OCI-LY7 (cell line): ENCODE results near the gene PARD3B. TPM values are rescaled to one million over a fixed set of nuclear protein-coding genes. Genes with fewer than 3 reads are reported as not detected.

Experiments
- BruUV-seq: library from RNA; stranded (reverse); fragments of 400-500 nt; replicated peaks from 2 replicates; lab custom pipeline; 2021; lab: Mats Ljungman, UMichigan
- CTCF ChIA-PET: fragments of 300-600 bp; sonication (Branson Sonifier 250); formaldehyde crosslinking; loops from one replicate; lab custom pipeline; 2022; ENCODE audit warnings: antibody characterized with exemption; ENCODE audit not compliant: unreplicated experiment; lab: Charles Lee
- POLR2A ChIA-PET: fragments of 300-600 bp; sonication (Branson Sonifier 250); formaldehyde crosslinking; loops from one replicate; lab custom pipeline; 2022; ENCODE audit warnings: antibody characterized with exemption; lab: Charles Lee
- DNase-seq: peaks from one replicate; pipeline ENCODE4 v3.0.0-alpha.2; 2015; ENCODE audit warnings: low spot score
- H2AFZ ChIP-seq: fragments of 200-600 bp; sonication (generic), shearing (Covaris generic); 2 replicates; pipeline ENCODE4 v1.6.1; 2014; ENCODE audit warnings: mild to moderate bottlenecking, antibody characterized with exemption, low read length, moderate library complexity
- H3K27ac ChIP-seq: fragments of 200-600 bp; sonication (generic); 2 replicates; pipeline ENCODE4 v1.5.1; 2014; ENCODE audit warnings: mixed run types, low read depth, mild to moderate bottlenecking, moderate library complexity, low read length, inconsistent platforms; ENCODE audit not compliant: poor library complexity, severe bottlenecking
- H3K36me3 ChIP-seq: fragments of 200-600 bp; sonication (generic); 2 replicates; pipeline ENCODE4 v1.6.1; 2014; ENCODE audit warnings: mild to moderate bottlenecking, antibody characterized with exemption, low read length, moderate library complexity, mixed read lengths; ENCODE audit not compliant: insufficient read depth
- H3K4me1 ChIP-seq: fragments of 200-600 bp; sonication (generic); 2 replicates; pipeline ENCODE4 v1.5.1; 2014; ENCODE audit warnings: mild to moderate bottlenecking, low read length; ENCODE audit not compliant: insufficient read depth, poor library complexity, severe bottlenecking
- H3K4me2 ChIP-seq: fragments of 200-600 bp; sonication (generic); 2 replicates; pipeline ENCODE4 v1.6.1; 2014; ENCODE audit warnings: mild to moderate bottlenecking, low read length
- H3K4me3 ChIP-seq: fragments of 200-600 bp; sonication (generic); 2 replicates; pipeline ENCODE4 v1.5.1; 2014; ENCODE audit warnings: mild to moderate bottlenecking, low read depth, low read length; ENCODE audit not compliant: poor library complexity, severe bottlenecking
- H3K79me2 ChIP-seq: fragments of 200-600 bp; sonication (generic); 2 replicates; pipeline ENCODE4 v1.6.1; 2016; ENCODE audit warnings: low read depth, mild to moderate bottlenecking, low read length, moderate library complexity, mixed read lengths; ENCODE audit not compliant: insufficient read depth
- H3K9me2 ChIP-seq: fragments of 200-600 bp; sonication (generic); 2 replicates; pipeline ENCODE4 v1.6.1; 2016; ENCODE audit warnings: mild to moderate bottlenecking, low read length, mixed read lengths; ENCODE audit not compliant: insufficient read depth
- H3K9me3 ChIP-seq: fragments of 200-600 bp; sonication (generic); 2 replicates; pipeline ENCODE4 v1.6.1; 2014; ENCODE audit warnings: mild to moderate bottlenecking, mixed run types, low read length, mixed read lengths
- H4K20me1 ChIP-seq: fragments of 200-600 bp; sonication (generic); 2 replicates; pipeline ENCODE4 v1.6.1; 2014; ENCODE audit warnings: mild to moderate bottlenecking, antibody characterized with exemption, low read length, moderate library complexity, mixed read lengths; ENCODE audit not compliant: insufficient read depth
- CTCF ChIP-seq: fragments of 200-600 bp; sonication (generic); conservative IDR thresholded peaks from 2 replicates; pipeline ENCODE4 v1.5.1; 2014; ENCODE audit warnings: mild to moderate bottlenecking, antibody characterized with exemption, low read length, moderate library complexity, mixed read lengths
- EZH2phosphoT487 ChIP-seq: fragments of 200-600 bp; sonication (generic); IDR thresholded peaks from 2 replicates; pipeline ENCODE4 v1.6.1; 2018; ENCODE audit warnings: low read depth, borderline replicate concordance, mild to moderate bottlenecking, mixed run types, antibody characterized with exemption, low read length, moderate library complexity, mixed read lengths
- intact Hi-C: fragments of 100-400 bp; cut with micrococcal nuclease; formaldehyde crosslinking; loops from one replicate; pipeline ENCODE4 v1.10.0; 2022; ENCODE audit not compliant: unreplicated experiment
- total RNA-seq, 2 experiments: library from RNA; depleted of rRNA in 1 of 2; stranded (reverse); fragments of >200 nt in 1 of 2; shearing (Covaris generic) in 1 of 2; gene quantifications; 2 replicates each; pipeline ENCODE4 v1.2.3, GENCODE V29; 2014 to 2022

Gene PARD3B
- total RNA-seq, 2 experiments from 2014 or later = not detected

- Histone ChIP-seq H4K20me1 (no peaks in the 10 kb centered on the region), H3K27ac (no peak overlapping the region), H3K4me2 (no peak overlapping the region), H3K9me2 (no peaks in the 10 kb centered on the region), H2AFZ (no peak overlapping the region), H3K79me2 (no peaks in the 10 kb centered on the region), H3K36me3 (no peaks in the 10 kb centered on the region), H3K9me3 (no peaks in the 10 kb centered on the region), H3K4me1 (no peaks in the 10 kb centered on the region), H3K4me3 (no peak overlapping the region)
- intact Hi-C loops = no loop called here
- CTCF ChIA-PET = no interaction called here
- no TSS peak for BruUV-seq
- TF ChIP-seq EZH2phosphoT487 (no peak), CTCF (no peak)
- POLR2A ChIA-PET = no interaction called here
- no peak for DNase-seq
Observed at GRCh38 chr2:204974487-204974886, 429.2 kb downstream of the PARD3B start.

GRCh38 chr2:204977914-204978313 is 432.6 kb downstream of the PARD3B start:
- no peak overlapping the region for H2AFZ ChIP-seq
- no peak for TF ChIP-seq CTCF
- no peak for TF ChIP-seq EZH2phosphoT487
- no peaks in the 10 kb centered on the region for H3K9me2 ChIP-seq
- BruUV-seq = no TSS peak
- H3K4me2 ChIP-seq = no peak overlapping the region
- H3K36me3 ChIP-seq = no peaks in the 10 kb centered on the region
- H3K4me1 ChIP-seq = no peaks in the 10 kb centered on the region
- H3K9me3 ChIP-seq = no peaks in the 10 kb centered on the region
- intact Hi-C loops = no loop called here
- H3K27ac ChIP-seq = no peak overlapping the region
- POLR2A ChIA-PET = no interaction called here
- no peaks in the 10 kb centered on the region for H3K79me2 ChIP-seq
- H3K4me3 ChIP-seq = no peak overlapping the region
- CTCF ChIA-PET = no interaction called here
- no peaks in the 10 kb centered on the region for H4K20me1 ChIP-seq
- no peak for DNase-seq

GRCh38 chr2:204982303-204982702 is 437.0 kb downstream of the PARD3B start:
- Histone ChIP-seq H3K36me3 (no peaks in the 10 kb centered on the region), H3K27ac (no peak overlapping the region), H4K20me1 (no peaks in the 10 kb centered on the region), H3K4me3 (no peak overlapping the region), H3K4me1 (no peaks in the 10 kb centered on the region), H3K9me3 (no peaks in the 10 kb centered on the region), H3K9me2 (no peaks in the 10 kb centered on the region), H3K79me2 (no peaks in the 10 kb centered on the region), H2AFZ (no peak overlapping the region), H3K4me2 (no peak overlapping the region)
- ChIA-PET CTCF (no interaction called here), POLR2A (no interaction called here)
- intact Hi-C loops = no loop called here
- BruUV-seq = no TSS peak
- TF ChIP-seq EZH2phosphoT487 (no peak), CTCF (no peak)
- no peak for DNase-seq
